Neuronal stem cell (in vitro differentiated cells): ENCODE results near the gene DQX1.

Experiments
- DNase-seq: peaks from one replicate; pipeline ENCODE4 v3.0.0-alpha.2; 2013; ENCODE audit warnings: low spot score
- H2AFZ ChIP-seq: one replicate; pipeline ENCODE4 v1.6.1; 2013; ENCODE audit warnings: mild to moderate bottlenecking, low read length, inconsistent platforms
- H2AK5ac ChIP-seq: 2 replicates; pipeline ENCODE4 v1.6.1; 2013; ENCODE audit warnings: low read depth, mild to moderate bottlenecking, inconsistent platforms, low read length, moderate library complexity, mixed read lengths
- H2BK120ac ChIP-seq: 2 replicates; pipeline ENCODE4 v1.6.1; 2013; ENCODE audit warnings: low read depth, mild to moderate bottlenecking, inconsistent platforms, low read length, moderate library complexity, mixed read lengths
- H2BK12ac ChIP-seq: one replicate; pipeline ENCODE4 v1.6.1; 2013; ENCODE audit warnings: low read length, inconsistent platforms
- H2BK15ac ChIP-seq: 2 replicates; pipeline ENCODE4 v1.6.1; 2013; ENCODE audit warnings: mild to moderate bottlenecking, low read length, inconsistent platforms, mixed read lengths
- H2BK5ac ChIP-seq: one replicate; pipeline ENCODE4 v1.6.1; 2013; ENCODE audit warnings: inconsistent platforms, mild to moderate bottlenecking, low read length, moderate library complexity
- H3K14ac ChIP-seq: one replicate; pipeline ENCODE4 v1.6.1; 2013; ENCODE audit warnings: low read length, inconsistent platforms
- H3K18ac ChIP-seq: 2 replicates; pipeline ENCODE4 v1.6.1; 2013; ENCODE audit warnings: low read length, inconsistent platforms
- H3K23ac ChIP-seq: 2 replicates; pipeline ENCODE4 v1.6.1; 2013; ENCODE audit warnings: low read depth, mild to moderate bottlenecking, mixed read lengths, low read length, inconsistent platforms; ENCODE audit not compliant: poor library complexity
- H3K27ac ChIP-seq: replicated peaks from 3 replicates; pipeline ENCODE4 v1.5.1; 2013; ENCODE audit warnings: low read length, inconsistent platforms
- H3K27me3 ChIP-seq, 3 experiments: 2 replicates each; pipeline ENCODE4 v1.6.1; 2013; ENCODE audit warnings: low read length in 3 of 3, mild to moderate bottlenecking in 2 of 3, inconsistent platforms in 1 of 3, low read depth in 1 of 3, mixed read lengths in 1 of 3, moderate library complexity in 1 of 3; ENCODE audit not compliant: control insufficient read depth in 3 of 3, insufficient read depth in 3 of 3
- H3K36me3 ChIP-seq, 2 donors: replicated peaks in 1 of 2; 2 replicates each; pipeline ENCODE4 v1.6.1; 2013; ENCODE audit warnings: low read length in 2 of 2; ENCODE audit not compliant: control insufficient read depth in 2 of 2, insufficient read depth in 2 of 2
- H3K4ac ChIP-seq: 2 replicates; pipeline ENCODE4 v1.6.1; 2013; ENCODE audit warnings: inconsistent platforms, mild to moderate bottlenecking, low read length, moderate library complexity
- H3K4me1 ChIP-seq, 2 donors: 1 replicate in 1 of 2; 2 replicates in 1 of 2; pipeline ENCODE4 v1.6.1; 2013; ENCODE audit warnings: low read length in 2 of 2, low read depth in 1 of 2; ENCODE audit not compliant: control insufficient read depth in 2 of 2, insufficient read depth in 1 of 2
- H3K4me2 ChIP-seq: one replicate; pipeline ENCODE4 v1.6.1; 2013; ENCODE audit warnings: mild to moderate bottlenecking, low read length, inconsistent platforms; ENCODE audit not compliant: insufficient read depth, poor library complexity, severe bottlenecking
- H3K4me3 ChIP-seq, 2 donors: 2 replicates each; pipeline ENCODE4 v1.5.1; 2013; ENCODE audit warnings: low read length in 2 of 2, mild to moderate bottlenecking in 2 of 2, inconsistent platforms in 1 of 2, moderate library complexity in 1 of 2
- H3K79me1 ChIP-seq: one replicate; pipeline ENCODE4 v1.6.1; 2013; ENCODE audit warnings: low read depth, mild to moderate bottlenecking, inconsistent platforms, low read length, moderate library complexity
- H3K9ac ChIP-seq: one replicate; pipeline ENCODE4 v1.6.1; 2013; ENCODE audit warnings: mild to moderate bottlenecking, low read depth, low read length, inconsistent platforms; ENCODE audit not compliant: poor library complexity
- H3K9me3 ChIP-seq, 2 donors: replicated peaks in 1 of 2; 2 replicates each; pipeline versions ENCODE3 to v1.6.1; 2013; ENCODE audit warnings: low read length in 2 of 2, mild to moderate bottlenecking in 2 of 2, inconsistent platforms in 1 of 2, low read depth in 1 of 2, mixed read lengths in 1 of 2, moderate library complexity in 1 of 2; ENCODE audit not compliant: control insufficient read depth in 2 of 2, insufficient read depth in 1 of 2
- H4K8ac ChIP-seq: one replicate; pipeline ENCODE4 v1.6.1; 2013; ENCODE audit warnings: low read depth, mild to moderate bottlenecking, inconsistent platforms, low read length, moderate library complexity
- H4K91ac ChIP-seq: one replicate; pipeline ENCODE4 v1.6.1; 2013; ENCODE audit warnings: low read length, low read depth, mild to moderate bottlenecking, inconsistent platforms; ENCODE audit not compliant: poor library complexity
- WGBS, 2 donors: extraction: QIAGEN DNeasy Blood & Tissue Kit; methylation state at CpG; one replicate each; pipeline ENCODE4 v1.1.7; 2013; ENCODE audit warnings: missing lambda C conversion rate in 2 of 2, mixed read lengths in 1 of 2; ENCODE audit not compliant: insufficient read length in 2 of 2, insufficient replicate concordance in 1 of 2; ENCODE audit errors: extremely low coverage in 2 of 2; 5-methylcytosine and 5-hydroxymethylcytosine counted together

Gene DQX1

GRCh38 chr2:74482801-74483674 lies 43.0 kb downstream of the DQX1 start, which contains the start of the genes CCDC142 and TTC31:
CCDC142 (minus strand) TSS chr2:74482998; CDS start chr2:74482837, 161 bp downstream.
TTC31 (plus strand) TSS chr2:74483081; CDS start chr2:74483096, 15 bp downstream.
- no peak within 1 kb of the TSS for H4K91ac ChIP-seq
- H3K27ac ChIP-seq, result peak within 1 kb of the TSS; percentile 75
- H3K4me3 ChIP-seq, result peak within 1 kb of the TSS; percentile 81 to 85
- peak within 1 kb of the TSS; percentile 100 for H3K14ac ChIP-seq
- H3K23ac ChIP-seq, result peak within 1 kb of the TSS; percentile 98
- H3K36me3 ChIP-seq, result peaks cover 7 to 33% of the 10 kb centered on the region in 2 donors
- no peaks in the 10 kb centered on the region for H3K27me3 ChIP-seq
- DNase-seq, result peak; percentile 94
- H2AK5ac ChIP-seq, result peak within 1 kb of the TSS; percentile 91
- peak within 1 kb of the TSS; percentile 67 for H2BK120ac ChIP-seq
- H3K4me1 ChIP-seq, result peaks cover 9 to 14% of the 10 kb centered on the region in 2 donors
- no peaks in the 10 kb centered on the region for H3K9me3 ChIP-seq
- H2BK5ac ChIP-seq, result peak within 1 kb of the TSS; percentile 88
- H2AFZ ChIP-seq, result peak within 1 kb of the TSS; percentile 93
- peak within 1 kb of the TSS; percentile 78 for H4K8ac ChIP-seq
- peak within 1 kb of the TSS; percentile 3 for H3K4ac ChIP-seq
- peak within 1 kb of the TSS; percentile 98 for H3K4me2 ChIP-seq
- H3K79me1 ChIP-seq, result peaks cover 12% of the 10 kb centered on the region
- WGBS, 2 donors, result no CpG with 5 or more reads among the region's 50 CpGs
- no peak within 1 kb of the TSS for H2BK12ac ChIP-seq
- H3K9ac ChIP-seq, result peak within 1 kb of the TSS; percentile 99
- H2BK15ac ChIP-seq, result peak within 1 kb of the TSS; percentile 99
- H3K18ac ChIP-seq, result peak within 1 kb of the TSS; percentile 99

DNA sequence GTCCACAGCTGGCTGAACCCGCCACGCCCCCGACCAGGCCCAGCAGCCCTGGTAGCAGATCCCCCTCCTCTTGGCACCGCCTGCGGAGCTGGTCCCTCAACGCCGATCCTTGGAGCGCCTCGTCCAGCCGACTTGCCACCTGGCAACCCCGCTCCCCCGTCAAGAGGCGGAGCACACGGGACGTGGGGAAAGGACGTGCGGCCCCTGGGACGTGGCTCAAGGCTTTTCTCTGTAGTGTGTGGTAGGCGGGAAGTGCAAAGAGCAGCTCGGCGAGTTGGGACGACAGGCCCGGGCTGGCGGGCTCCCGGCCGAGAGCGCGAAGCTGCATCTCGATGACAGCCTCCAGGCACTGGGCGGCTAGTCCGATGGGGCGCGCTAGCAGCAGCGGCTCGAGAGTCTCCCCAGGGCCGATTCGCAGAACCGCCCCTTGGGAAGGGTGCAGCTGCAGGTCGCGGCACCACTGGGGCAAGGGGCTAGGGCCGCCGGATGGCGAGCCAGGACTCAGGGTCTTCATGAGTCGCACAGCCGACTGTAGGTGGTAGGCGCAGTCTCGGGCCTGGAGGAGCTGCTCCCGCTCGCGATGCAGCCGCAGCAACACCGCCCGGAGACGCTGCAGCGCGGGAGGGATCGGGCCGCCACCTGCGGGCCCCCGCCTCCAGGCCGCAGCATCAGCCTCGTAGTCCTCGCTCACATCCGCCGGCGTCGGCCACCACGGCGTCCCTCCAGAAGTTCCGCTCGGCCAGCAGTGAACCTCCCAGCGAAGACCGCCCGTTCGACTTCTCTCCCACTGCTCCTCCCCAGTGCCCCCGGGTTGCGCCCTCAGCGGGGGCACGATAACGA lies 43.9 kb downstream of the DQX1 start:
- H3K36me3 ChIP-seq, result peaks cover 12 to 39% of the 10 kb centered on the region in 2 donors
- H2BK12ac ChIP-seq, result no peak overlapping the region
- DNase-seq, result no peak
- H3K27me3 ChIP-seq, result no peaks in the 10 kb centered on the region
- H3K4me2 ChIP-seq, result peak overlapping the region; percentile 98
- peak overlapping the region; percentile 67 for H2BK120ac ChIP-seq
- peak overlapping the region; percentile 75 for H3K27ac ChIP-seq
- WGBS, 2 donors, result no CpG with 5 or more reads among the region's 80 CpGs
- H3K4me3 ChIP-seq, result peak overlapping the region; percentile 81 to 85
- peak overlapping the region; percentile 88 for H2BK5ac ChIP-seq
- peak overlapping the region; percentile 99 for H2BK15ac ChIP-seq
- peak overlapping the region; percentile 98 for H3K23ac ChIP-seq
- peak overlapping the region; percentile 91 for H2AK5ac ChIP-seq
- peak overlapping the region; percentile 99 for H3K18ac ChIP-seq
- H3K9ac ChIP-seq, result peak overlapping the region; percentile 99
- no peaks in the 10 kb centered on the region for H3K9me3 ChIP-seq
- H3K4me1 ChIP-seq, result peaks cover 9 to 14% of the 10 kb centered on the region in 2 donors
- peak overlapping the region; percentile 100 for H3K14ac ChIP-seq
- H4K8ac ChIP-seq, result peak overlapping the region; percentile 78
- peak overlapping the region; percentile 93 for H2AFZ ChIP-seq
- H3K4ac ChIP-seq, result peak overlapping the region; percentile 3
- H3K79me1 ChIP-seq, result peaks cover 12% of the 10 kb centered on the region
- H4K91ac ChIP-seq, result no peak overlapping the region

GRCh38 chr2:74481431-74481830 lies 44.6 kb downstream of the DQX1 start:
- Histone ChIP-seq H3K36me3 (peaks cover 14 to 42% of the 10 kb centered on the region in 2 donors), H2AK5ac (peak overlapping the region; percentile 91), H3K4ac (no peak overlapping the region), H3K14ac (no peak overlapping the region), H3K79me1 (peaks cover 12% of the 10 kb centered on the region), H2AFZ (no peak overlapping the region), H3K4me1 (peaks cover 9 to 14% of the 10 kb centered on the region in 2 donors), H3K4me3 (peak overlapping the region; percentile 81 to 85), H4K91ac (no peak overlapping the region), H4K8ac (no peak overlapping the region), H3K23ac (peak overlapping the region; percentile 98), H2BK12ac (no peak overlapping the region), H3K4me2 (peak overlapping the region; percentile 98), H3K9me3 (no peaks in the 10 kb centered on the region), H3K9ac (peak overlapping the region; percentile 99), H3K27ac (no peak overlapping the region), H3K18ac (no peak overlapping the region), H2BK15ac (no peak overlapping the region), H3K27me3 (no peaks in the 10 kb centered on the region), H2BK5ac (no peak overlapping the region), H2BK120ac (no peak overlapping the region)
- DNase-seq, result no peak
- WGBS, 2 donors, result no CpG with 5 or more reads among the region's 3 CpGs
